HG03432 (cell line): ENCODE results near the gene JAGN1.
"Not testable (repeated sequence)": the region's sequence is repeated elsewhere in the genome, so short reads cannot be mapped to it uniquely, and the experiment has no call there.

Experiments used
- ATAC-seq: cut with Tn5 transposase; IDR thresholded peaks from one replicate; pipeline ENCODE4 v1.9.1; 2021; ENCODE audit warnings: mild to moderate bottlenecking, moderate library complexity; ENCODE audit not compliant: unreplicated experiment

The JAGN1 gene

GRCh38 chr3:9866639-9867038 lies 23.8 kb upstream of the JAGN1 start:
- no peak for ATAC-seq

- ATAC-seq = no peak
These were observed 23.3 kb upstream of the JAGN1 start for GRCh38 chr3:9867106-9867505.

- no peak for ATAC-seq
These were observed 20.5 kb upstream of the JAGN1 start for GRCh38 chr3:9869955-9870354.

- ATAC-seq = no peak
These were observed 19.4 kb upstream of the JAGN1 start for GRCh38 chr3:9870978-9871377.

DNA sequence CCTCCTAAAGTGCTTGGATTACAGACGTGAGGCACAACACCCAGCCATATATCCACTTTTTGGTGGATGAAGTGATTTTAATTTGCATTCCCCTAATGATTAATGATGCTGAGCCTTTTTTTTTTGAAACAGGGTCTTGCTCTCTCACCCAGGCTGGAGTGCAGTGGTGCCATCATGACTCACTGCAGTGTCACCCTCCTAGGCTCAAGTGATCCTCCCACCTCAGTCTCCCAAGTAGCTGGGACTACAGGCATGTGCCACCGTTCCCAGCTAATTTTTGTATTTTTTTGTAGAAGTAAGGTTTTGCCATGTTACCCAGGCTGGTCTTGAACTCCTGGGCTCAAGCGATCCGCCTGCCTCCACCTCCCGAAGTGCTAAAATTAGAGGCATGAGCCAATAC lies 18.3 kb upstream of the JAGN1 start:
- not testable (repeated sequence) for ATAC-seq

- no peak for ATAC-seq
These were observed 15.0 kb upstream of the JAGN1 start for GRCh38 chr3:9875448-9875847.

- not testable (repeated sequence) for ATAC-seq
These were observed 14.2 kb upstream of the JAGN1 start for GRCh38 chr3:9876255-9876654.

GRCh38 chr3:9876991-9877390 lies 13.4 kb upstream of the JAGN1 start:
- ATAC-seq = no peak

DNA sequence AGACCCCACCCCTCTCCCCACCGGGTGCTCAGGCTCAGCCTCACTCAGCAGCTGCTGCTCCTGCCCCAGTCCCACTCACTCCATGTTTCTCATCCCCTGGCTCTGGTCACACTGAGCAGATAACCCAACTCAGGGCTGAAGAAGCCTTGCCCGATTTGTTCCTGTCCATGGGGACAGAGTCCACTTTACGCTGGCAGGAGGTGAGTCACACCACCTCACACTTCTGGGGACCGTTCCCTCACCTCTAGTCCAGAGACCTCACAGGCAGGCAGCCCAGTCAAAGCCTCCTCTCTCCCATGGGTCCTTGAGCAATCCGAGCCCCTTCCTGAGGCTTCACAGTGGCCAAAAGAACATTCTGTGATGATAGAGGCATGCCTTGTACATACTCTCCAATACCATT lies 11.7 kb upstream of the JAGN1 start:
- ATAC-seq = no peak

DNA sequence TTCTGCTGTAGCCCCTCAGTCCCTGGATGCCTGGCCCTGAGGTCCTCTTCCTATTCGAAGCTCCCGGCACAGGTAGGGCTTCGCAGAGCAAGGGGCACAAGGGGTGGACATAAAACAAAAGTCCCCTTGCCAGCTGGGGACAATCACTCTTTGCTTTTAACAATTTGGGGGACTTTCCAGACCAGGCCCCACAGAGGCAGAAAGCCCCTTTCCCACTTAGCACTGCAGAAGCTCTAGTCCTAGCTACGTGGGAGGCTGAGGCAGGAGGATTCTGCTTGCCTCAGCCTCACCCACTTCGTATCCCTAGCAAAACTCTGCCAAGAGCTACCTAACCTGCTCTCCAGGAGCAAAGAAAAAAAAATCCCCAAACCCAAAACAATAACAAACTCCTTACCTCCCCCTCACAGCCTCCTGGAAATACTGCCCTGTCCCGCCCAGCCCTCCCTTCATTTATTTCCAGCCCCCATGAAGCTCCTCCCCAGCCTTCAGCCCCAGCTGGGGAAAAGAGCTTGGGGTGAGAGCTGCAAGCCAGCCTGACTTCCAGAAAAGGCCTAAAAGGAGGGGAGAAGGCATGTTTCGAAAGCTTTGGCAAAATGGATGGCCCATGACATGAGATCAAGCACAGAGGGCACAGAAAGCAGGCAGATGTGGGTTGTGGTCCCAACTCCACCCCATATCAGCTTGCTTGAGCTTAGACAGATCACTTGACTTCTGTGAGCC lies 10.4 kb upstream of the JAGN1 start, which contains the start of gene CIDEC:
CIDEC (minus strand) TSS at position 424 of the 720 bp plus-strand sequence. CDS start 1,767 bp downstream, outside the sequence.
- no peak for ATAC-seq

GRCh38 chr3:9881441-9881840 lies 9.0 kb upstream of the JAGN1 start:
- ATAC-seq = no peak

DNA sequence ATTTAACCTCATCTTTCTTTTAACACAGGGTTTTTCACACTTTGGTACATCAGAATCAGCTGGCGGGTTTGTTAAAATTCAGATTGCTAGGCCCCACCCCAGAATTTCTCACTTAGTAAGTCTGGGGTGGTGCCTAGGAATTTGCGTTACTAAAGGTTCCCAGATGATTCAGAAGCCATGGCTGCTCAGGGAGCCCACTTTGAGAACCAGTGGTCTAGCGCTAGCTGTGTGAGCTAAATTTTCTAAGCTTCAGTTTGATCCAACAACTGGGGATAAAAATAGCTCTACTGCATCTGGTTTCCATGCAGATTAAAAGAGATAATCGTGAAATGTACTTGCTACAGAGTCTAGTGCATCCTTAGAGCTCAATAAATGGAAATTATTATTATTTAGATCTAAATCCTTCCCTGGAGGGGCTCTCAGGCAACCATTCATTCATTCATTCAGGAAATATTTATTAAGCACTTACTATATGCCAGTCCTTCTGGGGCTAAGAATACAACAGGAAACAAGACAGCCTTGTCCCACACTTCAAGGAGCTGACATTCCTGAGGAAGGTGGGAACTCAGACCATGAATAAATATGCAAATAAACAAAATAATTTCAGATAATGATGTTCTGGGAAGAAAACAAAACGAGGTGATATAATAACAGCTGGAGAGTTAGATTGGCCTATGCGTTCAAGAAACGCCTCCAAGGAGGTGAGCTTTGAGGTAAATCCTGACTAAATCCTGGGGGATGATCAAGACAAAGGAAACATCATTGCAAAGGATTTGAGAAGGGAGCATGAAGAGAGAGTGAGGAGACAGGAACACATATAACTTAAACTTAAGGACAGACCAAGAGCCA lies 6.5 kb upstream of the JAGN1 start:
- ATAC-seq = no peak

GRCh38 chr3:9884555-9885165 lies 5.8 kb upstream of the JAGN1 start:
- ATAC-seq = no peak

- ATAC-seq = no peak
These were observed 4.1 kb upstream of the JAGN1 start for GRCh38 chr3:9886328-9886727.

DNA sequence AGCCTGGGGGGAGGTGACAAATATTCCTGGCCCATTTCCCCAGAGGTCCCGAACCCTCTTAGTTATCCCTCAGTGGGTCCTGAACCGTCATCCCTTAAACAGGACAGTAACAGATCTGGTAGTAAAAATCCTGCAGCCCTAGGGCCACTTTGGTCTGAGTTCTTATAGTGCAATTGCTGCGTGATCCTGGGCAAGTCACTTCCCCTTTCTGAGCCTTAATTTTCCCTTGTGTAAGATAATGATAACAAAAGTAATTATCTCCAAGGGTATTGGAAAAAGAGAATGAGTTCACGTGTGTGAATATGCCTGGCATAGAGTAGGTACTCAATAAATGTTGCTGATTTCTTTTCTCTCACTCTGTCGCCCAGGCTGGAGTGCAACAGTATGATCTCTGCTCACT lies 2.9 kb upstream of the JAGN1 start:
- no peak for ATAC-seq

GRCh38 chr3:9888540-9888939 lies 1.9 kb upstream of the JAGN1 start:
- no peak for ATAC-seq

- ATAC-seq = no peak
These were observed 1.0 kb upstream of the JAGN1 start for GRCh38 chr3:9889405-9889804.

GRCh38 chr3:9891072-9891622 lies 737 bp downstream of the JAGN1 start:
- no peak for ATAC-seq

GRCh38 chr3:9893739-9894138 lies 3.3 kb downstream of the JAGN1 start:
- ATAC-seq = no peak

DNA sequence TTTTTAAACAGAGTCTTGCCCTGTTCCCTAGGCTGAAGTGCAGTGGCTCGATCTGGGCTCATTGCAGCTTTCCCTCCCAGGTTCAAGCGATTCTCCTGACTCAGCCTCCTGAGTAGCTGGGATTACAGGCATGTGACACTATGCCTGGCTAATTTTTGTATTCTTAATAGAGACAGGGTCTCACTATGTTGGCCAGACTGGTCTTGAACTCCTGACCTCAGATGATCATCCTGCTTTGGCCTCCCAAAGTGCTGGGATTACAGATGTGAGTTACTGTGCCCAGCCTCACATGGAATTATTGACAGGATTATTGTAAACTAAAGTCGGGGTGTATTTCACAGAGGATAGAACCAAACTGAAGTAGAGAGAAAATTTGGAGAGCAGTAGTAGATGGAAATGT lies 5.3 kb downstream of the JAGN1 start:
- ATAC-seq = not testable (repeated sequence)

GRCh38 chr3:9896755-9897407 lies 6.5 kb downstream of the JAGN1 start:
- not testable (repeated sequence) for ATAC-seq
